ENCODE data around the gene PES1. TPM values are rescaled to one million over a fixed set of nuclear protein-coding genes. Genes with fewer than 3 reads are reported as not detected.
"Not testable (repeated sequence)": the region's sequence is repeated elsewhere in the genome, so short reads cannot be mapped to it uniquely, and the experiment has no call there.

The PES1 gene
- total RNA-seq, 1 donor from 2014 or later = 61.1 TPM

DNA sequence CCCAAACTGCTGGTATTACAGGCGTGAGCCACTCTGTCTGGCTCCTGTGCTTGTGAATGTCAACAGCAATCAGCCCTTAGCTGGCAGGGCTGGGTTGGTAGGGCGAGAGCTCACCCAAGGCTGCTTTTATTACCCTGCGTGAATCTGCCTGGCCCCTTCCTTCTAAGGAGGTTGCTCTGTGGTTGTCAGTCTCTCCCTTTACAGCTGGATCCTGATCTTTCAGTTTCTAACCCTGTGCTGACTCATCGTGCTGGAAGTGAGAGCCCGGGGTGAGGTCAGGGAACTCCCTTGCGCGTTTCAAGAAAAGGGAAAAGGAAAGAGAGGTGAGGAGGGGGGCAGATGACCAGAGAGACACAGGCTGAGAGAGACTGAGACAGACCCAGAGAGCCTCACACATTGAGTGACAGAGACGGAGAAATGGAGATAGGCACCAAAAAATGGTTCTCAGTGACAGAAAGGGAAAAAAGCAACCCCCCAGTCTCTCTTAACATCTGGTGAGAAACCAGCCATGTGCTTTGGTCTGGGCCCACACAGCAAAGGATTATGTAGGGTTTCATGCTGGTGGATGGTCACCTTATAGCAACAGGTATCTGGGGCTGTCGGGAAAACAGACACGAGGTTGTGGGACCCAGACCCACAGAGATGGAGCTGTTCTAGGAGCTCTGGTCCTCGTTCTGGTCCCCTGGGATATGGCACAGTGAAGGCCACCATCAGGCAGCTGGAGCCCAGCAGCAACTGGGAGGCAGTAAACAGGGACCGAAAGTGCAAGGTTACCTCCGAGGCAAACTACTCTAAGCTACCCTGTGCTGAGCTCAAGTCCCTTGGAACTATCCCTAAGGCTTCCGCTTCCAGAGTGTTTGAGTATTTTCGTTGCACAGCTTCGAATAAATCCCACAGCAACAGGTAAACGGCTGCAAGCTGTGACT lies 17.8 kb upstream of the PES1 start:
- peak in 1 of 2 donors; percentile 90 for DNase-seq (ENCODE audit: low read depth in 2 of 2)

DNA sequence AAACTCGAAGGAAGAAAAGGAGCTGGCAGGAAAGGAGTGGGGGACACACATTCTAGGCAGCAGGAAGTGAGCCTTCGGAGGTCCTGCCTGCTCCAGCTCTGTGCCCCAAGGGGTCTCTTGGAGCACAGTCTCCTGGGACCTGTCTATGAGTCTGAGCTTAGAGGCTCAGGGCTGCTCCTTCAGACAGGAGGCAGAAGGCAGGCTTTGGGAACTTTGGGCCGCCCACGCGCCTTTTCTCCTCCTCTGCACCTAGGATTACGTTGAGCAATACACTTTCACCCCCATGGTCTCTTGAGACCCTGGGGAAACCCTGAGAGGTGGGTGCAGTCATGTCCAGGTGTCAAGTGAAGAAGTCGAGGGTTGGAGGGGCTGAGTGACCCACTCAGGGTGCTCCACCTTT lies 16.2 kb upstream of the PES1 start:
- DNase-seq (ENCODE audit: low read depth in 2 of 2) = no peak

DNA sequence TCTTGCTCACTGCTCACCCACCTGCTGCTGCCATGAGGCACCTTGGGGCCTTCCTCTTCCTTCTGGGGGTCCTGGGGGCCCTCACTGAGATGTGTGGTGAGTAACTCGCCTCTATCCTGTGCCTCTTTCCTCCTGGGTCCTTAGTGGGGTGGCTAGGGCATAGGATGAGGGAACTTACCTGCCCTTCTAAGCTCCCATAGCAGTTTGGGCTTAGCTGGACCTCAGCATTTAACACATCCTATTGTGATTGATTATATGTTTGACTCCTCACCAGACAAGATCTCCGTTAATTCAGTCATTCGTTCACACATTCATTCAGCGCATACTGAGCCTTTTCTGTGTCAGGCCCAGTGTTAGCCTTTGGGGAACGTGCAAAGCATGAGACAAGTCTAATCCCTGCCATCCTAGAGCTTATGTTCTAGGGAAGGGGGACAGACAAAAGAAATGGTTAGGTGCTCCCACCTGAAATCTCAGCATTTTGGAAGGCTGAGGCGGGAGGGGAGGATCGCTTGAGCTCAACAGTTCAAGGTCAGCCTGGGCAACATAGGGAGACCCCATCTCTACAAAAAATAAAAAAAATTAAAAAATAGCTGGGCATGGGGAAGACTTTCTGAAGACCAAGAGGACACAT lies 15.7 kb upstream of the PES1 start:
- no peak for DNase-seq (ENCODE audit: low read depth in 2 of 2)

DNA sequence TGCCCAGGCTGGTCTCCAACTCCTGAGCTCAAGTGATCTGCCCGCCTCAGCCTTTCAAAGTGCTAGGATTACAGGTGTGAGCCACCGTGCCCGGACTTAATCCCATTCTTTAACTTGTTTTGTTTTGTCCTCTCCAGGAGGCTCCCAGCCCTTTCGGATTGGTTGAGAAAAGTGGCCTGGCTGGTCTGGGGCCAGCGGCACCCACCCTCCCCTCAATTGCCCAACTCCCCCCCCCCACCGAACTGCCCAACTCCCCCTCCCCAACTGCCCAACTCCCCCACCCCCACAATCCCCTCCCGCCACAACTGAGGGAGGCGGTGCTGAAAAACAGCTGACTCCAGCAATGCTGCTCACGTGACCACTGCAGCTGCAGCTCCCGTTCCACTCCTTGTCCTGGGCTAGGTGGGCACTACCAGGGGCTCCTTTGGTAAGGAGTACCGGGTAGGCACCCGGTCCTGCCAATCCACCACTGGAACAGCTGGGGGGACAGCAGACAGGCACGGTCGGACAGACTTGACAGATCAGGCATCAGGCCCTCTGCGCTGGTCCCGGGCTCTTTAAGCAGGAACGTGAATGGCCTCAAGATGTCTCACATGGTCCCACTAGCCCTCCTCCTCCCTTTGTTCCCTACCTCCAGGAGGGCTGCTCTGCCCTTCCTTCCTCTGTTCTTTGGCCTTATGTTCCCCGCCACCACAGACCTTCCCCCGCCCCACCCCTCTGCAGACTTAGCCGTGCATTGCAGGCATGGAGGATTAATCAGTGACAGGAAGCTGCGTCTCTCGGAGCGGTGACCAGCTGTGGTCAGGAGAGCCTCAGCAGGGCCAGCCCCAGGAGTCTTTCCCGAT lies 15.0 kb upstream of the PES1 start, which contains the start of gene TCN2:
Gene TCN2 (plus strand): TSS at position 720 of the 845 bp plus-strand sequence. CDS start 158 bp downstream, outside the sequence.
- peak; percentile 70 to 89 for DNase-seq (ENCODE audit: low read depth in 2 of 2)

DNA sequence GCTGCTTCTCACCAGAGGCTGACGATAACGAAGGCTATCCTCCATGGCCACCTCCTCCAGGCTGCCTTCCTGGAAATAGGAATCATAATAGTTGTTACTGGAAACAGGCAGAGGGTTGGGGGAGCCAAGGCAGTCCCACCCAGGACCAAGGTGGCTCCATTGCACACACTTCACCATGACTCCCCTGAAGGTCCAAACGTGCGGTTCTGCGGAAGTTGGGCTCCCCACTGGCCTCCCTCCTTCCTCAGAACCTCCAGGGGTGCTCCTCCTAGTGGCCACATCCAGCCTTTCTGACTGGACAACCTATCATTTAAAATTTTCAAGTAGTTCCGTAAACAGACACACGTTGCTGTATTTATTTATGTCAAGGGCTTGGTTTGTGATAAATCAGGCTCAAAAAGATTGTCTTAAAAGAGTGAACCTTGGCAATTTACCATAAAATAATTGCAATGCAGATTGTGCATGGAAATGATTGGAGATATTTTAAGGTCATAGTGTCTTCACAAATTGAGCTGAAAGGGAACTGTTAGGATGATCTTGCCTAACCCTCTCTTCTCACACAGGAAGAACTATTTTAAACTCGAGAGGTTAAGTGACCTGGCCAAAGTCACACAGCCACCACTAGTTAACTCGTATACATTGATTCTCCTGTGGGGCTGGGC lies 13.9 kb upstream of the PES1 start:
- DNase-seq (ENCODE audit: low read depth in 2 of 2) = peak; percentile 63 to 68

DNA sequence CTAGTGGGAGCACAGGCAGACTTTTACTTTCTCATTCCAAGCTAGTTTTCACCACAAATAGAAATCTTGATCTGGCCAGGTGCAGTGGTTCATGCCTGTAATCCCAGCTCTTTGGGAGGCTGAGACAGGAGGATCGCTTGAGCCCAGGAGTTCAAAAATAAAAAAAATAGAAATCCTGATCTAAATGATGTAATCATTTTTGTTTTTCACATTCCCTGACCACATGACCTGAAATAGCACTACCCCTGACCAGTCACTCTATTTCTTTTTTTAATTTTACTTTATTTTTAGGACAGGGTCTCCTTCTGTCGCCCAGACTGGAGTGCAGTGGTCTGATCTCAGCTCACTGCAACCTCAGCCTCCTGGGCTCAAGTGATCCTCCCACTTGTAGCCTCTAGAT lies 13.0 kb upstream of the PES1 start:
- DNase-seq (ENCODE audit: low read depth in 2 of 2) = no peak

DNA sequence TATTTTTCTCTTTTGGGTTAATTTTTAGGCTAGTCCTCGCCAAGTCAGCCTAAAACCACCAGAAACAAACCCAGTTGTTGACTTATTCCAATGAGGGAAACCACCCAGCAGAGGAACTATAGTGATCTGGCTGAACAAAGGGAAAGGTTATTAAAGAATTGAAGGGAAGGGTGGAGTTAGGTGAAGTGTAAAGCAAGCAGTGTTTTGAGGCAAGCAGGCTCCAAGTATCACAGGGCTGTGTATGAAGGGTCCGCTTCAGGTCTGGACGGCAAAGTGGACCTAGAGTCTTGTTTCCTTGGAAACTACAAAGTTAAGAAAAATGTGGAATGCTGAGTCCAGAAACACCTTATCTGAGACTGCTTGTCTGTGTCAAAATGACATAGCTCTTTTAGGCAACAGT lies 12.1 kb upstream of the PES1 start:
- no peak for DNase-seq (ENCODE audit: low read depth in 2 of 2)

DNA sequence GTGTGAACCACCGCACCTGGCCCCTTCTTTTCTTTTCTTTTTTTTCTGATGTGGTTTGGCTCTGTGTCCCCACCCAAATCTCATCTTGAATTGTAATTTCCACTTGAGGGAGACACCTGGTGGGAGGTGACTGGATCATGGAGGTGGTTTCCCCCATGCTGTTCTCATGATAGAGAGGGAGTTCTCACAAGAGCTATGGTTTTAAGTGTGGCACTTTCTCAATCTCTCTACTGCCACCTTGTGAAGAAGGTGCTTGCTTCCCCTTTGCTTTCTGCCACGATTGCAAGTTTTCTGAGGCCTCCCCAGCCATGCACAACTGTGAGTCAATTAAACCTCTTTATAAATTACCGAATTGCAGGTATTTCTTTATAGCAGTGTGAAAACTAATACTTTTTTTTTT lies 10.3 kb upstream of the PES1 start:
- DNase-seq (ENCODE audit: low read depth in 2 of 2) = peak in 1 of 2 donors; percentile 50

DNA sequence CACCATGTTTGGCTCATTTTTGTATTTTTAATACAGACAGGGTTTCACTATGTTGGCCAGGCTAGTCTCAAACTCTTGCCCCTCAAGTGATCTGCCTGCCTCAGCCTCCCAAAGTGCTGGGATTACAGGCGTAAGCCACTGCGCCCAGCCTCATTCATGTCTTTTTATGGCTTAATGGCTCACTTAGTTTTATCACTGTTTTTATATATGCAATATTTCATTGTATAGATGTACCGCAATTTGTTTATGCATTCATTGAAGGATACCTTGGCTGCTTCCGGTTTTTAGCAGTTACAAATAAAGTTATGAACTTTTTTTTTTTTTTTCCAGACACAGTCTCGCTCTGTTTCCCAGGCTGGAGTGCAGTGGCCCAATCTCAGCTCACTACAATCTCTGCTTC lies 9.8 kb upstream of the PES1 start:
- DNase-seq (ENCODE audit: low read depth in 2 of 2) = no peak

DNA sequence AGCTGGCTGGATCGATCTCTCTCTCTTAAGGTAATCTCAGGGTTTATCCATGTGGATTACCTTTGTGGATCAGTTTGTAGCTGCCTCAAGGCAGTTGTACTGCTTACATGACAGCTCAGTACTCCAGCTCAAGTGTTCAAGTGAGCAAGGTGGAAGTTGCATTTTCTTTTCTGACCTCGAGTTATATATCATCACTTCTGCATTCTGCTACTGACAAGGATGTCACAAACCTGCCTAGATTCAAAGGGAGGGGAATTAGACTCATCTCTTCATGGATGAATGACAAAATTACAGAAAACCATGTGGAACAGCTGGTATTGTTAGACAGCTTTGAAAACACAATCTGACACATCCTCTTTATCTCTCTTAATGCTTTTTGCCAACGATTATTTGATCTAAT lies 9.2 kb upstream of the PES1 start:
- DNase-seq (ENCODE audit: low read depth in 2 of 2) = no peak

DNA sequence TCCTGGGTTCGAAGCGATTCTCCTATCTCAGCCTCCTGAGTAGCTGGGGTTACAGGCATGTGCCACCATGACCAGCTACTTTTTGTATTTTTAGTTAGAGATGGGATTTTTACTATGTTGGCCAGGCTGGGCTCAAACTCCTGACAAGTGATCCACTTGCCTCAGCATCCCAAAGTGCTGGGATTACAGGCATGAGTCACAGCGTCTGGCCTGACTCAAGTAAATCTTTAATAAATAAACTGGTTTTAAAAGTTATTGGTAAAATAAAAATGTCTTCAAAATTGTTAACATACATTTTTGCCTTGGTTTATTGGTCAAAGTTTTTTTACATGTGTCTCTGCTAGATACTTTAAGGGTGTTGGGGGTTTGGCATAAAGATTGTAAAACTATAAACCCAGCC lies 7.3 kb upstream of the PES1 start:
- DNase-seq (ENCODE audit: low read depth in 2 of 2) = no peak

DNA sequence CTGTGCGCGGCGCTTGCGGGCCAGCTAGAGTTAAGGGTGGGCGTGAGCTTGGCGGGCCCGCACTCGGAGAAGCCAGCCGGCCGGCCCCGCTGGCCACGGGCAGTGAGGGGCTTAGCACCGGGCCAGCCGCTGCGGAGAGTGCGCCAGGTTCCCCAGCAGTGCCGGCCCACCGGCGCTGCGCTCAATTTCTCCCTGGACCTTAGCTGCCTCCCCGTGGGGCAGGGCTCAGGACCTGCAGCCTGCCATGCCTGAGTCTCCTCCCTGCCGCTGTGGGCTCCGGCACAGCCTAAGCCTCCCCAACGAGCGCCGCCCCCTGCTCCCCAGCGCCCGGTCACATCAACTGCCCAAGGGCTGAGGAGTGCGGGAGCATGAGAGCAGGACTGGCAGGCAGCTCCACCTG lies 5.2 kb upstream of the PES1 start:
- no peak for DNase-seq (ENCODE audit: low read depth in 2 of 2)

DNA sequence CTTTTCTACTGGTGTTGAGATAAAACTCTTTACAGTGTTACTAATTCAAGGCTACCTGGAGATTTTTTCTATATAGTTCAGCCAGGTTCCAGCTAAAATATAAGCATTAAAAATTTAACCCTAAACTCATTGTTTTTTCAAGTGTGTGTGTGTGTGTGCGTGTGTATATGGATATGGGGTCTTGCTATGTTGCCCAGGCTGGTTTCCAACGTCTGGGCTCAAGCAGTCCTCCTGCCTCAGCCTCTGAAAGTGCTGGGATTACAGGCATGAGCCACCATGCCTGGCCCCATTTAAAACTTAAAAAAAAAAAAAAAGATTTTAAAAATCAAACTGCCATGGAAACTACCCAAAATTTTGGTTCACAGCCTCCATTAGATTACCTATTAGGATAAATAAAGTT lies 4.5 kb upstream of the PES1 start:
- DNase-seq (ENCODE audit: low read depth in 2 of 2) = no peak

DNA sequence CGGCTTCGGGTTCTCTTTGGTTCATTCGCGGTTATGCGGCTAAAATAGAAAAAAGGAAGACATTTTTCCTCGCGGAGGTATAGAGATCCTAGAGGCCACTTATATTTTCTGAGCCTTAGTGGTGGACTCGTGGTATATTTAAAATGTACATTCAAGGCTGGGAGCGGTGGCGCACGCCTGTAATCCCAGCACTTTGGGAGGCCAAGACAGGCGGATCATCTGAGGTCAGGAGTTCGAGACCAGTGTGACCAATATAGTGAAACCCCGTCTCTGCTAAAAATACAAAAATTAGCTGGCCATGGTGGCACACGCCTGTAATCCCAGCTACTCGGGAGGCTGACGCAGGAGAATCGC lies 627 bp upstream of the PES1 start:
- DNase-seq (ENCODE audit: low read depth in 2 of 2) = not testable (repeated sequence)

DNA sequence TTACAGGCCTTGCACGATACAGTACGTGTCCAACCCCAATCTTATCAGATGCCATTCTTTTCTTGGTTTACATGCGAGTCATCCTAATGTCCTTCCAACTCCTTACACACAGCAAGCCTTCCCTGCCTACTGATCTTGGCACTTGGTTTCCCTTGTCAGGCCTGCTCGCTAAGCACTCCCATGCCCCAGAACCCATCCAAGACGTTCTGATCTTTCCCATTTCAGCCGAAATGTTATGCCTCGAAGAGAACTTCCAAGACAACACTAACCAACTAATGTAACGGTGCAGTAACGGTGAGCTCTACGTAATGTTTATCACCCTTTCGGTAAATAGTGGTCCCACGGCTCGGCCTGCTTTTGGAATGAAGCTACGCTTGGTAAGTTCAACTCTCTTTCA lies 521 bp downstream of the PES1 start:
- peak; percentile 36 to 51 for DNase-seq (ENCODE audit: low read depth in 2 of 2)

DNA sequence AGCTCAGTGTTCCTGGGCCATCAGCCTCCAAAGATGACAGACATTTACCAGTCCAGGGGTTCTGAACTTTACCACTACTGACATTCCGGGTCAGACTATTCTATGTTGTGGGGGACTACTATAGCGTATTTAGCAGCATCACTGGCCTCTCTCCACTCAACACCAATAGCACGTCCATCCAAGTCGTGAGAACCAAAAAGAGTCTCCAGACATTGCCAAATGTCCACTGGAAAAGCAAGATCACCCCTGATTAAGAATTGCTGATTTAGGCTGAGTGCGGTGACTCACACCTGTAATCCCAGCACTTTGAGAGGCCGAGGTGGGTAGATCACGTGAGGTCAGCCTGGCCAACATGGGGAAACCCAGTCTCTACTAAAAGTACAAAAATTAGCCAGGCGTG lies 5.3 kb downstream of the PES1 start:
- no peak for DNase-seq (ENCODE audit: low read depth in 2 of 2)

DNA sequence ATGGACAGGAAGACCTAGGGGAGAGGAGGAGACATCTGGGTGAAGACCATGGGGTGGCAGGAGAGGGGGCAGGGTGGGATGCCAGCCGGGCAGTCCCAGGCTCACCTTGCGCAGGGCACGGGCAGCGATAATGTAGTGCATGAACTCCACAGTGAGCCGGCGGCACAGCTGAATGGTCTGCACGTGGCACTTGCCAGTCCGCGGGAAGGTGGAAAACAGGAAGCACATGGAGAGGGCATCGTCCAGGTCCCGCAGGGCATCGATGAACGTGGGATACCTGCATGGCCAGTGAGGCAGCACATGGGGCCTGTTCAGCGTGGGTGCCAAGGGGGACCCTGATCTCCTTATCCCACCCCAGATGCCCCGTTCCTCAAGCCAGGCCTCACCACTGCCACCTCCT lies 7.3 kb downstream of the PES1 start:
- no peak for DNase-seq (ENCODE audit: low read depth in 2 of 2)

DNA sequence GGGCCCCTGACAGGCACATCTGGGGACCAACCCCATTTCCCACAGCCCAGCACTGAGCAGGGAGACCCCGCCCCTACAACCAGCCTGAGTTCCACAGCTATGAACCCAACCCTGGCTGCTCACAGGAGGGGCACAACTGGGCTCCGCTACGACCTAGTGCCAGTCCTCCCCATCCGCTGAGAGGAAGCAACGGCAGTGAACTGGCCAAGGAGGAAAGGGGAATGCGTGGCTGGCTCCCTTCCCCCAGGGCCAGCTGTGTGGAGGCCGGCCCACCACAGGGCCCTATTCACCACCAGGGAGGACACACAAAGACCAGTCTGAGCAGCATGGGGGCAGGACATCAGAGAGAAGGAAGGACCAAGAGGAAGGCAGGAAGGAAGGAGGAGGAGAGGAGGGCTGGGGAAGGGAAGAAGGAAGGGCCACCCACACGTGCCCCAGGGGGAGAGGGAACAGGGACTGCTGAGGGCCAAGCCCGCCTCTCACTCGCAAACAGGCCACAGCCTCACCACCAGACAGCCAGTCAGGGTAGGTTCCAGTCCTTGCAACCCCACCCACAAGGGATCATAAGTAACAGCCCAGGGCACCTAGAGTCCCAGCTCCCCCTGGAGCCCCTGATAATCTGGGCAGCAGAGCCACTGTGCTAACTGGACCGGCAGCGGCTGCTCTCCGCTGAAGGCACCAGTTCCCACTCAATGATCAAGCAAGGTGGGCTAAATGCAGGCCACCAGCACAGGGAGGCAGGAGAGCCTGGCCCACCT lies 8.7 kb downstream of the PES1 start:
- peak in 1 of 2 donors; percentile 43 for DNase-seq (ENCODE audit: low read depth in 2 of 2)

DNA sequence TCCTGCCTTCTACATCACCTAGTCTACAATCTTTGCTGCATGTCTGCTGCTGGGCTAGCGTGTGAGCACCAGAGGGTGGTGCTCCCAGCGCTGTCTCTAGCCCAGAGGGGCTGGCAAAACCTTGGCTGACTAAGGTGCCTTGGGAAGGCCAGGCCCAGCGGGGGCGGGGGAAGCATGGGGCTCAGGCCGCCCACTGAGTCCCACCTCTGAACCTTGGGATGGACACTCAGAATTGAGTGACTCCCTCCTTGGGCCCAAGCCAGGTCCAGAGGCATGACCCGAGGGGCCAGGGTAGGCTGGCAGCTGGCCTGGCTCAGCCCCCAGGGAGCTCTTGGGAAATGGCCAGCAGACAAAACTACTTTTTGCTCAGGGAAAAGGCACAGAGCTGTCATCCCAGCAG lies 9.7 kb downstream of the PES1 start:
- DNase-seq (ENCODE audit: low read depth in 2 of 2) = no peak

DNA sequence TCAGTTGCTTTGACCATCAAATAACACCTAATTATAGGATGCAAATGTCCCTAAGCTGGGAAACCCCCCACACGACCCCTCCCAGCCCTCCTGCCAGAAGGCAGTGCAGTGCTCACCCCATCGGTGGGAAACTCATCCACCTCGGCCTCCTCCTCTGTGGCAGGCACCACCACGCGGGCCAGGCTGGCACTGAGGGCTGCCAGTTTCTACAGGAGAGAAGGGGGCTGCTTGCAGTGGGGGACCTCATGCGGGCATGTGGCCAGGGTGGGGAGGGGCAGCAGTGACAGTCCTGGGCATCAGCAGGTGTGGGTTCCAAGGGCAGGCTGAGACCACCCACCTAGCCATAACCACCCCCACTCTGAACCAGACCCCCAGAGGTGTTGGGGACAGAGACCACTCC lies 10.8 kb downstream of the PES1 start:
- no peak for DNase-seq (ENCODE audit: low read depth in 2 of 2)

DNA sequence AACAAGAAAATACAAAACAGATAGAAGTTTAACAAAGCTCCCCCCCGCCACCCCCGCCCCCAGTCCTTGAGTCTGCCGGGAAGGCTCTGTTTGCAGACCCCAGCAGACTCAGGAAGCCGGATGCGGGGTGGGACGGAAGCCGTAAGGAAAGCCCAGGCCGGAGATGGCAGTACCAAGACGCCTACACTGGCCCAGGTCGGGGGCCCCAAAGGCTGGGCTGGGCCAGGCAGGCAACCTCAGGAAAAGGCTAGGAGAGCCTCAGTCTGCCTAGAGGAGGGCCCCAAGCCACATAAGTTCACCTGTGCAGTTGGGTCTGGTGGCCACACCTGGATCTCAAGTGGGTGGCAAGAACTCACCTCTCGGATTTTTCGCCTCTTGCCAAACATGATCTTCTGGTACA lies 13.2 kb downstream of the PES1 start:
- DNase-seq (ENCODE audit: low read depth in 2 of 2) = no peak
